ENCODE results near the gene SYPL1.

DNA sequence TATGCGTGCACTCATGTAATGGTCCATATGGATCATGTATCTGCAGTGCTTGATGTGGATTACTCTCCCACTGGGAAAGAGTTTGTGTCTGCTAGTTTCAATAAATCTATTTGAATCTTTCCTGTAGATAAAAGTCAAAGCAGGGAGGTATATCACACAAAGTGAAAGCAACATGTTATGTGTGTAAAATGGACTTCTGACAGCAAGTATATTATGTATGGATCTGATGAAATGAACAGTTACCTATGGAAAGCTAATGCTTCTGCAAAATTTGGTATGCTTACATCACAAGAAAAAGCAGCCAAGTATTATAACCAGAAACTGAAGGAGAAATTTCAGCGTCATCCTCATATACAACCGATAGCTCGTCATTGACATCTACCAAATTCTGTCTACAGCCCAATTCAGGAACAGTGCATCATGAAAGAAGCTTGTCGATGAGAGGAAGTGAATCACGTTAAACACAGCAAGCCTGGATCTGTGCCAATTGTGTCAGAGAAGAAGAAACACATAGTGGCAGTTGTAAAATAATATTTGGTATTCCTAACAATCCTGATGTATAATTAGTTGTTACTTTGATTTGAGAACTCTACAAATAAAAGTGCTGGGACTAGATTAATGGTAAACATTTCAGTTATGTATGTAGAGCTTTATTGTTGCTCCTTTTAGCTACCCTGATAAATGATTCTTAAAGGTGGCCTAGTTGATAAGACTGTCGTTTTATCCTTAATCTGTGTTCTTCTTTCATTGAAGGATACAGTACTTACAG is 14.2 kb upstream of the SYPL1 start:
- TF ChIP-seq, protein P1, sequence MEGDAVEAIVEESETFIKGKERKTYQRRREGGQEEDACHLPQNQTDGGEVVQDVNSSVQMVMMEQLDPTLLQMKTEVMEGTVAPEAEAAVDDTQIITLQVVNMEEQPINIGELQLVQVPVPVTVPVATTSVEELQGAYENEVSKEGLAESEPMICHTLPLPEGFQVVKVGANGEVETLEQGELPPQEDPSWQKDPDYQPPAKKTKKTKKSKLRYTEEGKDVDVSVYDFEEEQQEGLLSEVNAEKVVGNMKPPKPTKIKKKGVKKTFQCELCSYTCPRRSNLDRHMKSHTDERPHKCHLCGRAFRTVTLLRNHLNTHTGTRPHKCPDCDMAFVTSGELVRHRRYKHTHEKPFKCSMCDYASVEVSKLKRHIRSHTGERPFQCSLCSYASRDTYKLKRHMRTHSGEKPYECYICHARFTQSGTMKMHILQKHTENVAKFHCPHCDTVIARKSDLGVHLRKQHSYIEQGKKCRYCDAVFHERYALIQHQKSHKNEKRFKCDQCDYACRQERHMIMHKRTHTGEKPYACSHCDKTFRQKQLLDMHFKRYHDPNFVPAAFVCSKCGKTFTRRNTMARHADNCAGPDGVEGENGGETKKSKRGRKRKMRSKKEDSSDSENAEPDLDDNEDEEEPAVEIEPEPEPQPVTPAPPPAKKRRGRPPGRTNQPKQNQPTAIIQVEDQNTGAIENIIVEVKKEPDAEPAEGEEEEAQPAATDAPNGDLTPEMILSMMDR (IDR thresholded peaks at IDR 0.05): no peak
- TF ChIP-seq POLR2A (IDR thresholded peaks at IDR 0.05): no peak
